ENCODE measurements around the gene TRMT44.

DNA sequence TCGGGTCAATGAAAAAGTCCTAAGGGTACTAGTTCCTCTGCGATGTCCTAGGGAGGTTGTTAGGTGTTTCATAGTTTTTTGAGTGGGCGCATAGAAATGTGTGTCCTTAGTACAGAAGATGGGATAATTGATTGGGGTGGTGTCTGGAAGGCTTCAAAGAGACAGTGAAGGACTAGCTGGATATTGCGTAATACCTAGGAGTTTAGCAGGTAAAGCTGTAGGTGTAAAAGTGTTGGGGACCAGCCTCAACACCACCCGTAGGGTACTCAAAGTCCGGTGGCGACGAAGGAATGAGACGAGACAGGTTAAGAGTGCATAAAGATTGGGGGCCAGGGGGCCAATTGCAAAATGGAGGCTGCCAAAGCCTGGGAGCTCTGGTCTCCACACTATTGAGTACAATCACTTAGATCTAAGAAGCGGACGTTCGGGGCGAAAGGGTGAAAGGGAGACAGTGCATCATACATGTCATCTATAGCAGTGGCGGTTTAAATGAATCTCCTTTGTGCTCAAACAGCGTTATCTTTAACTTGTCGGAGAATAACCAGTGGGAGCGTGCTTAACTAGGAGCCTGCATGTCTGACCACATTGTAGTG lies 1.0 kb downstream of the TRMT44 start:
- TF ChIP-seq, protein P1, sequence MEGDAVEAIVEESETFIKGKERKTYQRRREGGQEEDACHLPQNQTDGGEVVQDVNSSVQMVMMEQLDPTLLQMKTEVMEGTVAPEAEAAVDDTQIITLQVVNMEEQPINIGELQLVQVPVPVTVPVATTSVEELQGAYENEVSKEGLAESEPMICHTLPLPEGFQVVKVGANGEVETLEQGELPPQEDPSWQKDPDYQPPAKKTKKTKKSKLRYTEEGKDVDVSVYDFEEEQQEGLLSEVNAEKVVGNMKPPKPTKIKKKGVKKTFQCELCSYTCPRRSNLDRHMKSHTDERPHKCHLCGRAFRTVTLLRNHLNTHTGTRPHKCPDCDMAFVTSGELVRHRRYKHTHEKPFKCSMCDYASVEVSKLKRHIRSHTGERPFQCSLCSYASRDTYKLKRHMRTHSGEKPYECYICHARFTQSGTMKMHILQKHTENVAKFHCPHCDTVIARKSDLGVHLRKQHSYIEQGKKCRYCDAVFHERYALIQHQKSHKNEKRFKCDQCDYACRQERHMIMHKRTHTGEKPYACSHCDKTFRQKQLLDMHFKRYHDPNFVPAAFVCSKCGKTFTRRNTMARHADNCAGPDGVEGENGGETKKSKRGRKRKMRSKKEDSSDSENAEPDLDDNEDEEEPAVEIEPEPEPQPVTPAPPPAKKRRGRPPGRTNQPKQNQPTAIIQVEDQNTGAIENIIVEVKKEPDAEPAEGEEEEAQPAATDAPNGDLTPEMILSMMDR (IDR thresholded peaks at IDR 0.05): no peak
- TF ChIP-seq POLR2A (IDR thresholded peaks at IDR 0.05): no peak
